Right atrium auricular region (tissue), 2 donors: ENCODE measurements around the gene CUTA. TPM values are rescaled to one million over a fixed set of nuclear protein-coding genes. Genes with fewer than 3 reads are reported as not detected.

ENCODE experiments used
- DNase-seq: peaks from one replicate; pipeline ENCODE4 v3.0.0-alpha.2; 2019; ENCODE audit warnings: low spot score
- H3K27ac ChIP-seq, 2 donors: fragments of 200-600 bp; sonication (generic); 1 replicate in 1 of 2; 2 replicates in 1 of 2; pipeline ENCODE4 v1.5.1; 2016 to 2019
- H3K27me3 ChIP-seq, 2 donors: fragments of 200-600 bp; sonication (generic); one replicate each; pipeline versions ENCODE4 v1.5.1 to v1.6.0; 2017 to 2019
- H3K36me3 ChIP-seq: fragments of 200-600 bp; sonication (generic); one replicate; pipeline ENCODE4 v1.5.1; 2016
- H3K4me1 ChIP-seq, 2 donors: fragments of 200-600 bp; sonication (generic); one replicate each; pipeline versions ENCODE4 v1.5.1 to v1.6.0; 2017 to 2019
- H3K4me3 ChIP-seq, 2 donors: fragments of 200-600 bp; sonication (generic); 1 replicate in 1 of 2; 2 replicates in 1 of 2; pipeline ENCODE4 v1.5.1; 2017 to 2019; ENCODE audit warnings: mild to moderate bottlenecking in 1 of 2, moderate library complexity in 1 of 2
- H3K9me3 ChIP-seq, 2 donors: fragments of 200-600 bp; sonication (generic); one replicate each; pipeline ENCODE4 v1.5.1; 2019
- total RNA-seq, 2 donors: library from RNA; depleted of rRNA; stranded (reverse); fragments of >200 nt; gene quantifications; one replicate each; pipeline ENCODE4 v1.1.0, GENCODE V29; 2016
- TF ChIP-seq, protein P1 (sequence below), 2 donors: fragments of 200-600 bp; sonication (generic); IDR thresholded peaks; one replicate each; pipeline ENCODE4 v1.5.1; 2019; ENCODE audit warnings: antibody characterized with exemption in 2 of 2

CUTA gene
- total RNA-seq, 2 donors from 2014 or later: 118 to 119 TPM

DNA sequence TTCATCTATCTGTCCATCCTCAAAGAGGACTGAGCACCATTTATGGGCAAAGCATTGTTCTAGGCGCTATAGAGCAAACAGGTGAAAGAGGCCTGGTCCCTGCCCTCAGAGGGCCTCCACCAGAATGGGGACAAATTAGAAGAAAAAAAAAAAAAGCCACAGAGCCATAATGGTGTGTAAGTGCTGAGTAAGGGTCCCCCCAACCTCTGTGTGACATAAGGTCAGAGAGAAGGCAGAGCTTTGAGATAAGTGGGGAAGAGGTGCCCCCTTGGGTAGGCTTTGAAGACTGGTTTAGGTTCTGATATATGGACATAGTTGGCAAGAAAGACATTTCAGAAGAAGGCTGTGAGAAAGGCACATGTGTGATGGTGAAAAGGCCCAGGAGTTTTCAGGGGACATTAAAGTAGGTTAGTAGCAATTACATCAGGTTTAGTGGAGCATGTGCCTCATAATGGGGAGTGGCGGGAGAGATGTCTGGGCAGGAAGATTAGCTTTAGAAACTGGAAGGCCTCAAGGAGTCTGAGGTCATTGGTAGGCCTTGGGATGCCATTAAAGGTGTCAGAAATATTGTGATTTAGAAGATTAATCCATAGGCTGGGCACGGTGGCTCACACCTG is 21.2 kb upstream of the CUTA start:
- no peak overlapping the region for H3K27ac ChIP-seq
- no peak overlapping the region for H3K4me3 ChIP-seq
- H3K36me3 ChIP-seq: peaks cover 52% of the 10 kb centered on the region
- TF ChIP-seq, protein P1, sequence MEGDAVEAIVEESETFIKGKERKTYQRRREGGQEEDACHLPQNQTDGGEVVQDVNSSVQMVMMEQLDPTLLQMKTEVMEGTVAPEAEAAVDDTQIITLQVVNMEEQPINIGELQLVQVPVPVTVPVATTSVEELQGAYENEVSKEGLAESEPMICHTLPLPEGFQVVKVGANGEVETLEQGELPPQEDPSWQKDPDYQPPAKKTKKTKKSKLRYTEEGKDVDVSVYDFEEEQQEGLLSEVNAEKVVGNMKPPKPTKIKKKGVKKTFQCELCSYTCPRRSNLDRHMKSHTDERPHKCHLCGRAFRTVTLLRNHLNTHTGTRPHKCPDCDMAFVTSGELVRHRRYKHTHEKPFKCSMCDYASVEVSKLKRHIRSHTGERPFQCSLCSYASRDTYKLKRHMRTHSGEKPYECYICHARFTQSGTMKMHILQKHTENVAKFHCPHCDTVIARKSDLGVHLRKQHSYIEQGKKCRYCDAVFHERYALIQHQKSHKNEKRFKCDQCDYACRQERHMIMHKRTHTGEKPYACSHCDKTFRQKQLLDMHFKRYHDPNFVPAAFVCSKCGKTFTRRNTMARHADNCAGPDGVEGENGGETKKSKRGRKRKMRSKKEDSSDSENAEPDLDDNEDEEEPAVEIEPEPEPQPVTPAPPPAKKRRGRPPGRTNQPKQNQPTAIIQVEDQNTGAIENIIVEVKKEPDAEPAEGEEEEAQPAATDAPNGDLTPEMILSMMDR (IDR thresholded peaks at IDR 0.05): no peak
- no peaks in the 10 kb centered on the region for H3K27me3 ChIP-seq
- H3K9me3 ChIP-seq: no peaks in the 10 kb centered on the region
- peaks cover 0 to under 1% of the 10 kb centered on the region in 2 donors for H3K4me1 ChIP-seq
- DNase-seq: no peak

DNA sequence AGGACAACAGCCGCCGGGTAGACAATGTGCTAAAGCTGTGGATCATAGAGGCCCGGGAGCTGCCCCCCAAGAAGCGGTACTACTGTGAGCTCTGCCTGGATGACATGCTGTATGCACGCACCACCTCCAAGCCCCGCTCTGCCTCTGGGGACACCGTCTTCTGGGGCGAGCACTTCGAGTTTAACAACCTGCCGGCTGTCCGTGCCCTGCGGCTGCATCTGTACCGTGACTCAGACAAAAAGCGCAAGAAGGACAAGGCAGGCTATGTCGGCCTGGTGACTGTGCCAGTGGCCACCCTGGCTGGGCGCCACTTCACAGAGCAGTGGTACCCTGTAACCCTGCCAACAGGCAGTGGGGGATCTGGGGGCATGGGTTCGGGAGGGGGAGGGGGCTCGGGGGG is 19.8 kb upstream of the CUTA start:
- H3K36me3 ChIP-seq: peaks cover 42% of the 10 kb centered on the region
- H3K4me3 ChIP-seq: no peak overlapping the region
- H3K27ac ChIP-seq: no peak overlapping the region
- H3K27me3 ChIP-seq: no peaks in the 10 kb centered on the region
- peaks cover 0 to 12% of the 10 kb centered on the region in 2 donors for H3K4me1 ChIP-seq
- no peak for DNase-seq
- H3K9me3 ChIP-seq: no peaks in the 10 kb centered on the region
- TF ChIP-seq, protein P1 (IDR thresholded peaks at IDR 0.05): no peak

DNA sequence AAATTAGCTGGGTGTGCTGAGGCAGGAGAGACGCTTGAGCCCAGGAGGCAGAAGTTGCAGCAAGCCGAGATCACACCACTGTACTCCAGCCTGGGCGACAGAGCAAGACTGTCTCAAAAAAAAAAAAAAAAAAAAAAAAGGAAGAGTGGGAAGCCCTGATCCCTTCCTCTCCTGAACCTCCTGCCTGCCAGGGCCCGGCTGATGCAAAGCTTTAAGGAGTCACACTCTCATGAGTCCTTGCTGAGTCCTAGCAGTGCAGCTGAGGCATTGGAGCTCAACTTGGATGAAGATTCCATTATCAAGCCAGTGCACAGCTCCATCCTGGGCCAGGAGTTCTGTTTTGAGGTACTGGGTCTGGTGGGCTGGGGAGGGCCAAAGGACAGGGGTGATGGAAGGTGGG is 17.1 kb upstream of the CUTA start:
- Histone ChIP-seq H3K4me3 (no peak overlapping the region), H3K4me1 (peaks cover 0 to 35% of the 10 kb centered on the region in 2 donors), H3K27me3 (no peaks in the 10 kb centered on the region), H3K36me3 (peaks cover 33% of the 10 kb centered on the region), H3K9me3 (no peaks in the 10 kb centered on the region), H3K27ac (no peak overlapping the region)
- DNase-seq: no peak
- TF ChIP-seq, protein P1 (IDR thresholded peaks at IDR 0.05): no peak

DNA sequence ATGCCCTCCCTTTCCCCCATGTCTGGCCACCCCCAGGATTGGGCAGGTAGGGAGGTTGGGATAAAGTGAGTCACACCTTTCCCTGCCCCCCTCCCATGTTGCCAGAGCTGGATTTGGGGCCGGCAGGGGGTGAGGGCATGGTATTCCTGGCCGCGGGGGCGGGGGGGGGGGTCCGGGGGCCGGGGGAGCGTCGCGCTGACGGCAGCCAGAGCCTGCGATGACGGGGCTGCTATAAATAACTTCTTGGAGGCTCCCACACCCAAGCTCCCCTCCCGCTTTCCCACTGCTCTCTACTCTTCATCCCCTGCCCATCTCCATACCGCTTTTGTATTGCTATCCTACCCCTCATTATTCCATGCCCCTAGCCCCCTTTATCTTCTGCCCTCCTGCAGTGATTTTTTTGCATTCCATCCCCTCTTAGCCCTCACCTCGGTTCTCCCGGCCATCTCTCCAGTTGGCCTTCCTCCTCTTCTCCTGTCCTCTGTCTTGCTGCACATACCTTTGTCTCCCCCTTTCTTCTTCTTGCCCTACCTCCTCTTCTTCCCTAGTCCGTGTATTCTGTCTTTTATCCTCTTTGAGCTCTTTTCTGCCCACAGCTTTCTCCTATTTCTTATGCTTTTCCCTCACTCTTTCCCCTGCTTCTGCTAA is 15.8 kb upstream of the CUTA start:
- H3K36me3 ChIP-seq: peaks cover 32% of the 10 kb centered on the region
- H3K27ac ChIP-seq: peak overlapping the region; percentile 64 to 76
- TF ChIP-seq, protein P1 (IDR thresholded peaks at IDR 0.05): no peak
- no peaks in the 10 kb centered on the region for H3K9me3 ChIP-seq
- no peaks in the 10 kb centered on the region for H3K27me3 ChIP-seq
- DNase-seq: no peak
- no peak overlapping the region for H3K4me3 ChIP-seq
- H3K4me1 ChIP-seq: peaks cover 0 to 48% of the 10 kb centered on the region in 2 donors

DNA sequence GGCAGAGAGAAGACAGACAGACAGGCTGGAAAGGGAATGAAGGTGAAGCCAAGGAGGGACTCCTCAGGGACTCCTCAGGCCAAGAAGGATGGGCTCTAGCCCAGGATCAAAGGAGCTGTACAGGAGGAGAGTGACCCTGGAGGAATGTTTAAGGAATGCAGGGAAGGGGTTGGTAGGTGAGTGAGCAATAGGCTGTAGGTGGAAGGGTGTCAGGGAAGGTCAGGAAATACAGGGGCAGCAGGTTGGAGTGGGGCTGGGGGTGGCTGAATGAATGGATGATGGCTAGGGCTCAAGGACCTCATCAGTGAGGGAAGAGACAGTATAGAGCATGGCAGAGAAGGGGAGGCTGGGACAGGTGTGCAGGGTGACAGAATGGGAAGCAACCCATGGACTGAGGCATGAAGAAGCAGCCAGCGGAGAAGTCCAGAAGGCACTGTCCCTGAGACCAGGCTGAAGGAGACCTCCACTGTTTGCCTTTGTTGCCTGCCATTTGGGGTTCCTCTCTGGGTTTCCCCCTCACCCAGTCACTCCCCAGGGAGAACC is 15.2 kb upstream of the CUTA start:
- DNase-seq: no peak
- no peak overlapping the region for H3K4me3 ChIP-seq
- peak overlapping the region; percentile 64 to 76 for H3K27ac ChIP-seq
- TF ChIP-seq, protein P1 (IDR thresholded peaks at IDR 0.05): no peak
- H3K9me3 ChIP-seq: no peaks in the 10 kb centered on the region
- no peaks in the 10 kb centered on the region for H3K27me3 ChIP-seq
- H3K4me1 ChIP-seq: peaks cover 0 to 54% of the 10 kb centered on the region in 2 donors
- peaks cover 26% of the 10 kb centered on the region for H3K36me3 ChIP-seq
